DND-41 (cell line): ENCODE measurements around the gene ABHD12B.
A peak's percentile ranks its signal among the peaks of the same experiment; 100 is the strongest.

Source experiments
- ATAC-seq: fragments of 200-7000 bp; cut with Tn5 transposase; 3 replicates; pipeline ENCODE4 v1.9.1; 2021; ENCODE audit warnings: low read depth; ENCODE audit not compliant: insufficient read depth
- DNase-seq: peaks from one replicate; pipeline ENCODE4 v3.0.0-alpha.2; 2020
- H2AFZ ChIP-seq: 2 replicates; pipeline ENCODE4 v1.6.0; 2012; ENCODE audit warnings: low read depth, low read length
- H3K27ac ChIP-seq: 2 replicates; pipeline ENCODE4 v1.5.1; 2012; ENCODE audit warnings: low read length, inconsistent platforms
- H3K27me3 ChIP-seq: fragments of 200-600 bp; sonication (generic); 2 replicates; pipeline ENCODE4 v1.6.0; 2012; ENCODE audit warnings: low read length, mild to moderate bottlenecking, inconsistent platforms; ENCODE audit not compliant: insufficient read depth, poor library complexity
- H3K36me3 ChIP-seq: 2 replicates; pipeline ENCODE4 v1.5.1; 2012; ENCODE audit warnings: low read length, inconsistent platforms; ENCODE audit not compliant: insufficient read depth
- H3K4me1 ChIP-seq: 2 replicates; pipeline ENCODE4 v1.5.1; 2012; ENCODE audit warnings: mild to moderate bottlenecking, low read length; ENCODE audit not compliant: insufficient read depth
- H3K4me2 ChIP-seq: 2 replicates; pipeline ENCODE4 v1.6.0; 2012; ENCODE audit warnings: mild to moderate bottlenecking, moderate library complexity, low read length, inconsistent platforms; ENCODE audit not compliant: insufficient read depth
- H3K4me3 ChIP-seq, 2 experiments: fragments of 200-600 bp in 1 of 2; shearing (Covaris generic) in 1 of 2; 2 replicates each; pipeline ENCODE4 v1.5.1; 2012 to 2016; ENCODE audit warnings: inconsistent platforms in 2 of 2, low read length in 2 of 2, mild to moderate bottlenecking in 2 of 2, low read depth in 1 of 2, moderate library complexity in 1 of 2
- H3K79me2 ChIP-seq: 2 replicates; pipeline ENCODE4 v1.6.0; 2012; ENCODE audit warnings: low read length, inconsistent platforms; ENCODE audit not compliant: insufficient read depth
- H3K9ac ChIP-seq: 2 replicates; pipeline ENCODE4 v1.6.0; 2012; ENCODE audit warnings: low read depth, mild to moderate bottlenecking, inconsistent platforms, low read length, moderate library complexity
- H3K9me3 ChIP-seq: 2 replicates; pipeline ENCODE4 v1.5.1; 2012; ENCODE audit warnings: low read length, moderate library complexity, mild to moderate bottlenecking, inconsistent platforms; ENCODE audit not compliant: insufficient read depth, severe bottlenecking
- H4K20me1 ChIP-seq: 2 replicates; pipeline ENCODE4 v1.6.0; 2012; ENCODE audit warnings: low read length; ENCODE audit not compliant: insufficient read depth
- CTCF ChIP-seq: IDR thresholded peaks from 2 replicates; pipeline ENCODE4 v1.5.1; 2012; ENCODE audit warnings: borderline replicate concordance, low read length, moderate library complexity, mild to moderate bottlenecking; ENCODE audit not compliant: poor library complexity, severe bottlenecking; ENCODE audit errors: extremely low read depth
- EZH2 ChIP-seq: IDR thresholded peaks from 3 replicates; pipeline ENCODE4 v1.6.1; 2012; ENCODE audit warnings: borderline replicate concordance, low read depth, mild to moderate bottlenecking, moderate library complexity, low read length, inconsistent platforms; ENCODE audit not compliant: severe bottlenecking

ABHD12B gene

GRCh38 chr14:50854521-50854920 lies 17.3 kb upstream of the ABHD12B start:
- DNase-seq, result no peak
- Histone ChIP-seq H2AFZ (no peak overlapping the region), H3K79me2 (no peaks in the 10 kb centered on the region), H3K27ac (no peak overlapping the region), H3K4me2 (no peak overlapping the region), H3K36me3 (no peaks in the 10 kb centered on the region), H3K9me3 (no peaks in the 10 kb centered on the region), H3K4me3 (no peak overlapping the region), H3K9ac (no peak overlapping the region), H4K20me1 (no peaks in the 10 kb centered on the region), H3K4me1 (peaks cover 9% of the 10 kb centered on the region), H3K27me3 (no peaks in the 10 kb centered on the region)
- ATAC-seq, result peak; percentile 45; the same call in 1 of the 3 replicates
- TF ChIP-seq CTCF, result no peak
- TF ChIP-seq EZH2, result no peak

GRCh38 chr14:50855558-50855957 lies 16.3 kb upstream of the ABHD12B start:
- Histone ChIP-seq H3K36me3 (no peaks in the 10 kb centered on the region), H3K9ac (no peak overlapping the region), H3K79me2 (no peaks in the 10 kb centered on the region), H3K4me3 (no peak overlapping the region), H4K20me1 (no peaks in the 10 kb centered on the region), H3K27ac (no peak overlapping the region), H2AFZ (no peak overlapping the region), H3K4me2 (no peak overlapping the region), H3K4me1 (peaks cover 19% of the 10 kb centered on the region), H3K27me3 (no peaks in the 10 kb centered on the region), H3K9me3 (no peaks in the 10 kb centered on the region)
- ATAC-seq, result no peak
- no peak for DNase-seq
- TF ChIP-seq CTCF (no peak), EZH2 (no peak)

- Histone ChIP-seq H3K36me3 (no peaks in the 10 kb centered on the region), H4K20me1 (no peaks in the 10 kb centered on the region), H3K9ac (no peak overlapping the region), H3K4me3 (no peak overlapping the region), H3K27me3 (no peaks in the 10 kb centered on the region), H2AFZ (peak overlapping the region; percentile 37; the same call in 1 of the 2 replicates), H3K4me2 (no peak overlapping the region), H3K27ac (no peak overlapping the region), H3K79me2 (no peaks in the 10 kb centered on the region), H3K9me3 (no peaks in the 10 kb centered on the region), H3K4me1 (peaks cover 23% of the 10 kb centered on the region)
- ATAC-seq (no peak), DNase-seq (no peak)
- TF ChIP-seq EZH2 (no peak), CTCF (no peak)
These were observed 15.2 kb upstream of the ABHD12B start for GRCh38 chr14:50856660-50857059.

- Histone ChIP-seq H3K27ac (no peak overlapping the region), H3K4me2 (peak overlapping the region; percentile 72), H3K4me3 (no peak overlapping the region), H3K4me1 (peaks cover 23% of the 10 kb centered on the region), H3K9me3 (no peaks in the 10 kb centered on the region), H2AFZ (peak overlapping the region; percentile 99), H3K9ac (no peak overlapping the region), H3K79me2 (no peaks in the 10 kb centered on the region), H3K27me3 (no peaks in the 10 kb centered on the region), H3K36me3 (no peaks in the 10 kb centered on the region), H4K20me1 (no peaks in the 10 kb centered on the region)
- ATAC-seq, result 0 out of 3 replicates have a peak, but pooled peaks have one; percentile 4
- TF ChIP-seq EZH2 (no peak), CTCF (no peak)
- no peak for DNase-seq
These were observed 12.6 kb upstream of the ABHD12B start for GRCh38 chr14:50859296-50859624.
